ENCODE measurements around the gene KDM5C. TPM values are rescaled to one million over a fixed set of nuclear protein-coding genes. Genes with fewer than 3 reads are reported as not detected.

Gene KDM5C
- total RNA-seq, 1 experiment from 2014 or later = 52.9 TPM

- Histone ChIP-seq H4K20me1 (ENCODE audit: insufficient read depth, low read depth, low read length) (no peaks in the 10 kb centered on the region), H3K4me2 (ENCODE audit: low read depth, low read length, poor library complexity, severe bottlenecking) (no peak overlapping the region), H3K4me3 (ENCODE audit: low read length) (no peak overlapping the region), H3K27ac (ENCODE audit: low read length) (no peak overlapping the region), H3K36me3 (ENCODE audit: insufficient read depth, low read length) (no peaks in the 10 kb centered on the region), H3K4me1 (ENCODE audit: low read length) (no peaks in the 10 kb centered on the region), H3K9me2 (replicated peaks; ENCODE audit: insufficient read depth, low read length) (no peaks in the 10 kb centered on the region), H2AFZ (ENCODE audit: low read length) (no peak overlapping the region), H3K9me3 (ENCODE audit: low read length) (no peaks in the 10 kb centered on the region), H3K9ac (ENCODE audit: low read length) (no peak overlapping the region), H3K27me3 (ENCODE audit: low read length) (no peaks in the 10 kb centered on the region), H3K79me2 (ENCODE audit: low read length) (no peaks in the 10 kb centered on the region)
- DNase-seq = no peak
These were observed 37.9 kb upstream of the KDM5C start for GRCh38 chrX:53262918-53263394.

GRCh38 chrX:53262189-53262917 is 37.3 kb upstream of the KDM5C start:
- no peak overlapping the region for H3K4me2 ChIP-seq (ENCODE audit: low read depth, low read length, poor library complexity, severe bottlenecking)
- H3K4me1 ChIP-seq (ENCODE audit: low read length) = no peaks in the 10 kb centered on the region
- H3K9me2 ChIP-seq (replicated peaks; ENCODE audit: insufficient read depth, low read length) = no peaks in the 10 kb centered on the region
- H4K20me1 ChIP-seq (ENCODE audit: insufficient read depth, low read depth, low read length) = no peaks in the 10 kb centered on the region
- H3K9ac ChIP-seq (ENCODE audit: low read length) = no peak overlapping the region
- no peaks in the 10 kb centered on the region for H3K79me2 ChIP-seq (ENCODE audit: low read length)
- H3K36me3 ChIP-seq (ENCODE audit: insufficient read depth, low read length) = no peaks in the 10 kb centered on the region
- no peaks in the 10 kb centered on the region for H3K27me3 ChIP-seq (ENCODE audit: low read length)
- H2AFZ ChIP-seq (ENCODE audit: low read length) = no peak overlapping the region
- no peak for DNase-seq
- H3K27ac ChIP-seq (ENCODE audit: low read length) = no peak overlapping the region
- H3K4me3 ChIP-seq (ENCODE audit: low read length) = no peak overlapping the region
- no peaks in the 10 kb centered on the region for H3K9me3 ChIP-seq (ENCODE audit: low read length)

- DNase-seq = no peak
- H3K4me2 ChIP-seq (ENCODE audit: low read depth, low read length, poor library complexity, severe bottlenecking) = no peak overlapping the region
- no peak overlapping the region for H3K9ac ChIP-seq (ENCODE audit: low read length)
- no peaks in the 10 kb centered on the region for H3K9me2 ChIP-seq (replicated peaks; ENCODE audit: insufficient read depth, low read length)
- no peak overlapping the region for H3K4me3 ChIP-seq (ENCODE audit: low read length)
- H3K4me1 ChIP-seq (ENCODE audit: low read length) = no peaks in the 10 kb centered on the region
- no peaks in the 10 kb centered on the region for H3K36me3 ChIP-seq (ENCODE audit: insufficient read depth, low read length)
- no peaks in the 10 kb centered on the region for H4K20me1 ChIP-seq (ENCODE audit: insufficient read depth, low read depth, low read length)
- H3K9me3 ChIP-seq (ENCODE audit: low read length) = no peaks in the 10 kb centered on the region
- no peak overlapping the region for H2AFZ ChIP-seq (ENCODE audit: low read length)
- no peak overlapping the region for H3K27ac ChIP-seq (ENCODE audit: low read length)
- H3K27me3 ChIP-seq (ENCODE audit: low read length) = no peaks in the 10 kb centered on the region
- no peaks in the 10 kb centered on the region for H3K79me2 ChIP-seq (ENCODE audit: low read length)
These were observed 36.5 kb upstream of the KDM5C start for GRCh38 chrX:53261355-53261972.

- Histone ChIP-seq H4K20me1 (ENCODE audit: insufficient read depth, low read depth, low read length) (no peaks in the 10 kb centered on the region), H3K4me2 (ENCODE audit: low read depth, low read length, poor library complexity, severe bottlenecking) (no peak overlapping the region), H2AFZ (ENCODE audit: low read length) (no peak overlapping the region), H3K4me3 (ENCODE audit: low read length) (no peak overlapping the region), H3K79me2 (ENCODE audit: low read length) (no peaks in the 10 kb centered on the region), H3K4me1 (ENCODE audit: low read length) (no peaks in the 10 kb centered on the region), H3K27ac (ENCODE audit: low read length) (no peak overlapping the region), H3K9me3 (ENCODE audit: low read length) (no peaks in the 10 kb centered on the region), H3K9me2 (replicated peaks; ENCODE audit: insufficient read depth, low read length) (no peaks in the 10 kb centered on the region), H3K36me3 (ENCODE audit: insufficient read depth, low read length) (no peaks in the 10 kb centered on the region), H3K9ac (ENCODE audit: low read length) (no peak overlapping the region), H3K27me3 (ENCODE audit: low read length) (no peaks in the 10 kb centered on the region)
- DNase-seq = no peak
These were observed 35.8 kb upstream of the KDM5C start for GRCh38 chrX:53260836-53261235.

- Histone ChIP-seq H3K4me2 (ENCODE audit: low read depth, low read length, poor library complexity, severe bottlenecking) (no peak overlapping the region), H4K20me1 (ENCODE audit: insufficient read depth, low read depth, low read length) (no peaks in the 10 kb centered on the region), H3K27ac (ENCODE audit: low read length) (no peak overlapping the region), H2AFZ (ENCODE audit: low read length) (no peak overlapping the region), H3K9ac (ENCODE audit: low read length) (no peak overlapping the region), H3K4me3 (ENCODE audit: low read length) (no peak overlapping the region), H3K27me3 (ENCODE audit: low read length) (no peaks in the 10 kb centered on the region), H3K36me3 (ENCODE audit: insufficient read depth, low read length) (no peaks in the 10 kb centered on the region), H3K4me1 (ENCODE audit: low read length) (no peaks in the 10 kb centered on the region), H3K79me2 (ENCODE audit: low read length) (no peaks in the 10 kb centered on the region), H3K9me3 (ENCODE audit: low read length) (no peaks in the 10 kb centered on the region), H3K9me2 (replicated peaks; ENCODE audit: insufficient read depth, low read length) (no peaks in the 10 kb centered on the region)
- no peak for DNase-seq
These were observed 32.8 kb upstream of the KDM5C start for GRCh38 chrX:53257670-53258423.

- Histone ChIP-seq H3K27ac (ENCODE audit: low read length) (no peak overlapping the region), H3K27me3 (ENCODE audit: low read length) (no peaks in the 10 kb centered on the region), H3K9me3 (ENCODE audit: low read length) (no peaks in the 10 kb centered on the region), H3K9me2 (replicated peaks; ENCODE audit: insufficient read depth, low read length) (no peaks in the 10 kb centered on the region), H3K36me3 (ENCODE audit: insufficient read depth, low read length) (no peaks in the 10 kb centered on the region), H3K4me3 (ENCODE audit: low read length) (no peak overlapping the region), H3K4me1 (ENCODE audit: low read length) (no peaks in the 10 kb centered on the region), H3K4me2 (ENCODE audit: low read depth, low read length, poor library complexity, severe bottlenecking) (no peak overlapping the region), H3K9ac (ENCODE audit: low read length) (no peak overlapping the region), H4K20me1 (ENCODE audit: insufficient read depth, low read depth, low read length) (no peaks in the 10 kb centered on the region), H3K79me2 (ENCODE audit: low read length) (no peaks in the 10 kb centered on the region), H2AFZ (ENCODE audit: low read length) (no peak overlapping the region)
- no peak for DNase-seq
These were observed 32.2 kb upstream of the KDM5C start for GRCh38 chrX:53257166-53257565.

- Histone ChIP-seq H3K4me2 (ENCODE audit: low read depth, low read length, poor library complexity, severe bottlenecking) (no peak overlapping the region), H3K27me3 (ENCODE audit: low read length) (no peaks in the 10 kb centered on the region), H3K36me3 (ENCODE audit: insufficient read depth, low read length) (no peaks in the 10 kb centered on the region), H3K9me3 (ENCODE audit: low read length) (no peaks in the 10 kb centered on the region), H3K79me2 (ENCODE audit: low read length) (no peaks in the 10 kb centered on the region), H3K4me3 (ENCODE audit: low read length) (no peak overlapping the region), H3K9me2 (replicated peaks; ENCODE audit: insufficient read depth, low read length) (no peaks in the 10 kb centered on the region), H3K4me1 (ENCODE audit: low read length) (no peaks in the 10 kb centered on the region), H3K9ac (ENCODE audit: low read length) (no peak overlapping the region), H4K20me1 (ENCODE audit: insufficient read depth, low read depth, low read length) (no peaks in the 10 kb centered on the region), H2AFZ (ENCODE audit: low read length) (no peak overlapping the region), H3K27ac (ENCODE audit: low read length) (no peak overlapping the region)
- DNase-seq = no peak
These were observed 31.5 kb upstream of the KDM5C start for GRCh38 chrX:53256446-53257041.

- H4K20me1 ChIP-seq (ENCODE audit: insufficient read depth, low read depth, low read length) = no peaks in the 10 kb centered on the region
- H3K79me2 ChIP-seq (ENCODE audit: low read length) = no peaks in the 10 kb centered on the region
- H3K27ac ChIP-seq (ENCODE audit: low read length) = no peak overlapping the region
- H3K4me1 ChIP-seq (ENCODE audit: low read length) = no peaks in the 10 kb centered on the region
- no peaks in the 10 kb centered on the region for H3K9me2 ChIP-seq (replicated peaks; ENCODE audit: insufficient read depth, low read length)
- no peak for DNase-seq
- H2AFZ ChIP-seq (ENCODE audit: low read length) = no peak overlapping the region
- no peaks in the 10 kb centered on the region for H3K9me3 ChIP-seq (ENCODE audit: low read length)
- no peak overlapping the region for H3K9ac ChIP-seq (ENCODE audit: low read length)
- no peak overlapping the region for H3K4me2 ChIP-seq (ENCODE audit: low read depth, low read length, poor library complexity, severe bottlenecking)
- no peaks in the 10 kb centered on the region for H3K27me3 ChIP-seq (ENCODE audit: low read length)
- H3K4me3 ChIP-seq (ENCODE audit: low read length) = no peak overlapping the region
- H3K36me3 ChIP-seq (ENCODE audit: insufficient read depth, low read length) = no peaks in the 10 kb centered on the region
These were observed 30.8 kb upstream of the KDM5C start for GRCh38 chrX:53255738-53256191.
